NCI-H345 treated with DMSO at 0.1 percent for 48 hours (cell line): ENCODE results near the gene MTO1.
"Not testable (repeated sequence)": the region's sequence is repeated elsewhere in the genome, so short reads cannot be mapped to it uniquely, and the experiment has no call there.

ENCODE experiments used
- DNase-seq: peaks from one replicate; lab custom pipeline; 2025; ENCODE audit not compliant: unreplicated experiment; lab: John Stamatoyannopoulos, UW

Gene MTO1

DNA sequence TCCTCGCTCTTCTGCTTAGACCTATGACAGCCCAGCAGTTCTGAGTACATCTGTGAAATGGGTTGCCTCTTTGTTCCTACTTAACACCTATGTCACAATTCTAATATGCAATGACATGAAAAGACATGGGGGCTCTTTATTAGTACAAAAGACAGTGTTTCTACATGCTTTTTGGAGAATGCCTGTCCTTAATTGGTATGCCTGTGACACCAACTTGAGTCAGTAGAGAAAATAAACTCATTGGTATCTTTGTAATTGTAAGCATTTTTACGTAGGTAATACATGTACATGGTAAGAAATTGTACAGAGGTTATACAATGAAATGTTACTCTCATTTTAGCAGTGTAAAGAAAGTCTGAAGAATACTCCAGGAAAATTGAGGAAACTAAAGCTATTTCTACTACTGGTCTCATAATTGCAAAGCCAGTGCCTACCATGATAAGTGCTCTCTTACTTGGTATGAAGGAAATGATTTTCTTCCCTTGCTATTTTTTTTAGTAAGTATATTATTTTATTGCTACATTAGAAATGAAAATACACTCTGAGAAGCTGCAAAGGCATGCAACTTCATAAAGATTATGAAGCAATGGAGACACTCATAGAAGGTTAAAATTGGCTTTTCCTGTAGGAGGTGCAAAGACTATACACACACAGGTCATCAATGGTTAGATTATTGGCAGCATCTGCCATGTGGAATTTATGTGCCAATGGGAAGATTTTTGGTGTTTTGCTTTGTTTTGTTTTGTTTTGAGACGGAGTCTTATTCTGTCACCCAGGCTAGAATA is 64.2 kb downstream of the MTO1 start:
- DNase-seq = no peak

DNA sequence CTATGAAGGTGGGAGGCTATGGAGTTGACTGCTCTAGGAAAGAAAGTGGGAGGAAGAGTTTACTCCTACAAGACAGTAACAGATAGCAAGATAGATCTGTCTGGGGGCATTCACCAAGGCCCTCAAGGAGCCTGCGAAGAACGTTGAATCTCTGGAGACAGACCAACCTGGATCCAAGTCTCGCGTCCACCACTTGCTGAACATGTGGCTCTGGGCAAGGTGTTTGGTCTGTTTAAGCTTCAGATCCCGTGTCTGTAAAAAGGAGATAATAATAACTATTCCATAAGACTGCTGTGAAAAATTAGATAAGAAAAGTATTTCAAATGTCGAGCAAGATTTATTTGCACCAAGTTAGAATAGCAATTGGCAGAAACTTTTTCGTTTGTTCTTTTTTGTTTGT is 67.4 kb downstream of the MTO1 start:
- DNase-seq = no peak

DNA sequence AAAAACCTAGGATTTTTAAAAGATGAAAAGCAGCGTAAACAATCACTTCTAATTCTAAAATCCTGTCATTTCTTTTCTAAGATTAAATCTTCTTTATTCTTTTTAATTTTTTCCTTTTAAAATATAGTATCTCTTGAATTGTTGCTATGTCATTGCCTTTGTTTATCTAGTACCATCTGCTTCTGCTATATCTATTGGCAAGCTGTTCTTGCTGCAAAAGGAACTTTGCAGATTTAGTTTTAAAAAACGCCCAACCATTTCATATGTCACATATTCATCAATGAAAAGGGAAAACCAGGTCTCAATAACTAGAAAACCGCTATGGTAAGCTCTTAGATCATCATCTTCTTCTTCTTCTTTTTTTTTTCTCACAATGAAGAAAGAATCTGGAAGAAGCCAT is 70.8 kb downstream of the MTO1 start:
- DNase-seq = no peak

DNA sequence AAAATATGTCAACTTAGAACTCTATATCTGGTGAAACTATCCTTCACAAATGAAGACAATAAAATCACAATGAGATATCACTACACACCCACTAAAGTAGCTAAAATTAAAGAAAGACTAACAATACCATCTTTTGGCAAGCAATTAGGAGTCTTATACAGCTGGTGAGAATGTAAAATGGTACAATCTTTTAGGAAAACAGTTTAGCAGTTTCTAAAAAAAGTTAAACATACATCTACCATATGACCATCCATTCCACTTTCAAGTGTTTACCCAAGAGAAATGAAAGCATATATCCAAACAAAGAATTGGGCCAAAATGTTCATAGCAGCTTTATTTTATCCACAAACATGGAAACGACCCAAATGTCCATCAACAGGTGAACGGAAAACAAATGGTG is 73.1 kb downstream of the MTO1 start:
- no peak for DNase-seq

DNA sequence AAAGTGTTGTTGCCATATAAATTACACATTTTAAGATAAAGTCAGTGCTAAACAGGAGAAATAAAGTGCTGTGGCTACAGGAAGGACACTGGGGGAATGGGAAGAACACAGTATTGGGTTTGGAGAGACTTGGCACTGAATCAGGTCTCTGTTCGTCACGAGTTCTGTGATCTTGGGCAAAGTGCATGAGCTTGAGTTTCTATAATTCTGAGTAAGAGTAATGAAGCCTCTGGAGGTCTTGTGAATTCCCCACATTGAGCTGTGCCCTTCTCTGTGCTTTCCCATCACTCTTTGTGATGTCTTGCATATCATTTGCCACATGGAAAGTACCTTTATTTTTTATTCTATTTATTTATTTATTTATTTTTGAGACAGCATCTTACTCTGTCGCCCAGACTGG is 76.1 kb downstream of the MTO1 start:
- DNase-seq = no peak

DNA sequence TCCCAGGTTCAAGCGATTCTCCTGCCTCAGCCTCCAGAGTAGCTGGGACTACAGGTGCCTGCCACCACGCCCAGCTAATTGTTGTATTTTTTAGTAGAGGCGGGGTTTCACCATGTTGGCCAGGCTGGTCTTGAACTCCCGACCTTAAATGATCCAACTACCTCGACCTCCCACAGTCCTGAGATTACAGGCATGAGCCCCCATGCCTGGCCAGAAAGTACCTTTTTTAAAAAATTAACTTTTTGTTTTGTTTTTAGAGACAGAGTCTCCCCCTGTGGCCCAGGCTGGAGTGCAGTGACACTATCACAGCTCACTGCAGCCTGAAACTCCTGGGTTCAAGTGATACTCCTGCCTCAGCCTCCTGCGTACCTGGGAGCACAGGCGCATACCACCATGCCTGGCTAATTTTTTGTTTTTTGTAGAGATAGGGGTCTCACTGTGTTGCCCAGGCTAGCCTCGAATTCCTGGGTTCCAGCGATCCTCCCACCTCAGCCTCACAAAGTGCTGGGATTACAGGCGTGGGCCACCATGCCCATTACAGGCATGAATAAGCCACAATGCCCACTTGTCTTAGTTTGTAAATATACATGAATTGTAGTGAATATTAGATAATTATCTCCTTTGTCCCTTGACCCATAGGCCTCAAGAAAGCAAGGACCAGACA is 76.7 kb downstream of the MTO1 start:
- no peak for DNase-seq

DNA sequence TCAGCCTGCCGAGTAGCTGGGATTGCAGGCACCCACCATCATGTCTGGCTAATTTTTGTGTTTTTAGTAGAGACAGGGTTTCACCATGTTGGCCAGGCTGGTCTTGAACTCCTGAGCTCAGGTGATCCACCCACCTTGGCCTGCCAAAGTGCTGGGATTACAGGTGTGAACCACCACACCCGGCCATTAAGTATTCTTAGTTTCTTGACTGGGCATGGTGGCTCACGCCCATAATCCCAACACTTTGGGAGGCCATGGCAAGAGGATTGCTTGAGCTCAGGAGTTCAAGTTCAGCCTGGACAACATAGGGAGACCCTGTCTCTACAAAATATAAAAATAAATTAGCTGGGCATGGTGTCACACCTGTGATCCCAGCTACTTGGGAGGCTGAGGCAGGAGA is 80.9 kb downstream of the MTO1 start:
- not testable (repeated sequence) for DNase-seq

DNA sequence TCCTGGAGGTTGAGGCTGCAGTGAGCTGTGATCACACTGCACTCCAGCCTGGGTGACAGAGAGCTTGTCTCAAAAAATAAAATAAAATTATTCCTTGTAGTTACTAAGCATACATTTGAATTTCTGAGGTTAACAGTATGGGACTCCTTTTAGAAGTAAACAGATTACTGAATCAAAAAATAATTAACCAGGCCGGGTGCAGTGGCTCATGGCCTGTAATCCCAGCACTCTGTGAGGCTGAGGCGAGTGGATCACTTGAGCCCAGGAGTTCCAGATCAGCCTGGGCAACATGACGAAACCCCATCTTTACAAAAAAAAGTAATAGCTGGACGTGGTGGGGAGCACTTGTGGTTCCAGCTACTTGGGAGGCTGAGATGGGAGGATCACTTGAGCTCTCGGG is 81.4 kb downstream of the MTO1 start:
- no peak for DNase-seq

DNA sequence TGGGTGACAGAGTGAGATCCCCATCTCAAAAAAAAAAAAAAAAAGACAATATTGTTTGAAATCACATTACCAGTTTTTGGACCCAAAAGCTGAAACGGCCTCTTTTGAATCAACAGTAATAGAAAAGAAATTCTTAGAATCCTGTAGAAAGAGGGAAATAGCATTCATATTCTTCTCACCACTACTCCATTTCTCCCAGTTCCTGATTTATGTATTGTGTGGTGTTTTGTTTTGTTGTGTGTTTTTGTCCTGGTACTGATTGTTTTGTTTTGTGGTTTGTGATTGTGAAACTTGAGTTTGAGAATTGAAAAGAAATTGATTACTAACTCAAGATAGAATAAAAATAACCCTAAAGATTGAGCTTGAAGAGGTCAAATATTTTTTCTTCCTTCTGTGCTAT is 85.5 kb downstream of the MTO1 start:
- no peak for DNase-seq

DNA sequence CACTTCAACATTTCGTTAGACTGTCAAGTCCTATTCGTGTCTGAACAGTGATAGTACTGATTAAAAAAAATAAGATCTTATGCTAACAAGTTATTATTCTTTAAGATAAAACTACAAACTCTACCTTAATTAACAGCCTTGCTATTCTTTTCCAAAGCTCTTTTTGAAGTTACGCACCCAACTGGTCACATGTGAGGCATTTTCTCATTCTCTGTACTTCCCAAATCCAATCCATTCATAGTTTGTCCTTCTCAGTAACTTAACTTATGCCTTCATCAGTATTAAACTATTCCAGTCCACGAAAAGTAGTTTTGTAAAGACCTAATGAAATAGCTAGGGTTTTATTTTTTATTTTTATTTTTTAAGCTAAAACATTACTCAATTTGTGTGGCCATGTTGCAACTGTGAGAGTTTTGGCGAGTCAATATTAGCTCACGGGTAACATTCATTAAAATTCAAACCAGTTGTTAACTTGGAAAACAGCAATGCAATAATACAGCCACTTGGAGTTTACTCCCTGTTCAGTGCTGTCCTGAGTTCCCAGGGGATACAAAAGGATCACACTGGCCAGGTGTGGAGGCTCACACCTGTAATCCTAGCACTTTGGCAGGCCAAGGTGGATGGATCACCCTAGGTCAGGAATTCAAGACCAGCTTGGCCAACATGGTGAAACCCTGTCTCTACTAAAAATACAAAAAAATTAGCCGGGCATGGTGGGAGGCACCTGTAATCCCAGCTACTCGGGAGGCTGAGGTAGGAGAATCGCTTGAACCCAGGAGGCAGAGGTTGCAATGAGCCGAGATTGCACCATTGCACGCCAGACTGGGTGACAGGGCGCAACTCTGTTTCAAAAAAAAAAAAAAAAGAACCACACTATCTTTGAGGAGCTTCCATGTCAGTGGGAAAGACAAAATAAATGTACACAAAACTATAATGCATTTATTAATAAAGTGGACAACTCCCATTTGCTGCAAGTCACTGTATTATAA is 87.2 kb downstream of the MTO1 start:
- no peak for DNase-seq

DNA sequence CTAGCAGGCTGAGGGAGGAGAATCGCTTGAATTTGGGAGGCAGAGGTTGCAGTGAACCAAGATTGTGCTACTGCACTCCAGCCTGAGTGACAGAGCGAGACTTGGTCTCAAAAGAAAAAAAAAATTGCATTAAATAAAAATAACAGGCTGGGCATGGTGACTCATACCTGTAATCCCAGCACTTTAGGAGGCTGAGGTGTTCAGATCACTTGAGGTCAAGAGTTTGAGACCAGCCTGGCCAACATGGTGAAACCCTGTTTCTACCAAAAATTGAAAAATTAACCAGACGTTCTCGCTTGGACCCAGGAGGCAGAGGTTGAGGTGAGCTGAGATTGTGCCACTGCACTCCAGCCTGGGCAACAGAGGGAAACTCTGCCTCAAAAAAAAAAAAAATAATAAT is 89.6 kb downstream of the MTO1 start:
- DNase-seq = not testable (repeated sequence)

DNA sequence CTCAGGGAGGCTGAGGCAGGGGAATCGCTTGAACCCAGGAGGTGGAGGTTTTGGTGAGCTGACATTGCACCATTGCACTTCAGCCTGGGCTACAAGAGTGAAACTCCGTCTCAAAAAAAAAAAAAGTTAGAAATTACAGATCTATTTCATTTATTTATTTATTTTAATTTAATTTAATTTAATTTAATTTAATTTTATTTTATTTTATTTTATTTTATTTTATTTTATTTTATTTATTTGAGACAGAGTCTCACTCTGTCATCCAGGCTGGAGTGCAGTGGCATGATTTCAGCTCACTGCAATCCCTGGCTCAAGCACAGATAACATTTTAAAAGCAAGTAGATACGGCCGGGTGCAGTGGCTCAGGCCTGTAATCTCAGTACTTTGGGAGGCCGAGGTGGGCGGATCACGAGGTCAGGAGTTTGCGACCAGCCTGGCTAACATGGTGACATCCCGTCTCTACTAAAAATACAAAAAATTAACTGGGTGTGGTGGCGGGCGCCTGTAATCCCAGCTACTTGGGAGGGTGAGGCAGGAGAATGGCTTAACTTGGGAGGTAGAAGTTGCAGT is 93.9 kb downstream of the MTO1 start:
- not testable (repeated sequence) for DNase-seq

DNA sequence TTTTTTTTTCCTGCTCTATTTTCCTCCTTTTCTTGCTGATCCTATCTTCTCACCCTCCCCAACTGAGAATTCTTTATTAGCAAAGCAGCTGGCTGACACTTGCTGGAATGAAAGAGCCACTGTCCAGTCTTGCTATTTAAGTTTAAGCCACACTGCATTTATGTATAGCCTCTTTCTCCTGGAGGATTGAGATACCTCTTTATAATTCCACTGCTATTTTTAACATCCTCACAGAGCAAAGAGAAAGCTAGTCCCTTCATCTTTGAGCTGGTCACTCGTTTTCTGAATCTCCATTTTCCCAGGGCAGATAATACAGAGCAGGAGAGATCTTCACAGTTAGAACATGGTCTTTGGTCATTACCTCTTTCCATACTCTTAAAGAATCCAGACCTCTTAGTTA is 95.3 kb downstream of the MTO1 start:
- no peak for DNase-seq
